ENCODE measurements around the gene TTLL6. TPM values are rescaled to one million over a fixed set of nuclear protein-coding genes. Genes with fewer than 3 reads are reported as not detected.

The TTLL6 gene
- total and polyA plus RNA-seq, 2 donors (not counting 3 experiments of a cell fraction or from before 2014, with no cell fraction given), result not detected

DNA sequence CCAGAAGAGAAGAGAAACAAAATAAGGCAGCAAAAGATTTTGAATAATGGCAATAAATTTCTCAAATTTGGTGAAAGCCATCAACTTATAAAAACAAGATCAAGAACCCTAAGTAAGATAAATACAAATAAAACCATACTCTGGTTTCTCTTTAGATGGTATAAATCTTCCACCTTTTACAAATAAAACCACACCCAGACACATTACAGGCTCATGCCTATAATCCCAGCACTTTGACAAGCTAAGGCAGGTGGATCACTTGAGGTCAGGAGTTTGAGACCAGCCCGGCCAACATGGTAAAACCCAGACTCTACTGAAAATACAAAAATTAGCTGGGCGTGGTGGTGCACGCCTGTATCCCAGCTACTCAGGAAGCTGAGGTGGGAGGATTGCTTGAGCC lies 43.8 kb downstream of the TTLL6 start:
- DNase-seq (ENCODE audit: low read depth, low spot score) (no peak), FAIRE-seq (no peak)
- intact Hi-C loops (cut with micrococcal nuclease), result no loop called here
- dilution Hi-C loops (cut with MboI; ENCODE audit: extremely low pct_ligation_motif_present, low sequenced_read_pairs), result loop anchor here (25.0 kb wide), 1 partner anchor 111 kb away; no protein-coding TSS in a partner anchor
- H3K27me3 ChIP-seq (ENCODE audit: control insufficient read depth in 2 of 2, insufficient read depth in 2 of 2, low read length in 2 of 2), result peaks cover 4 to 8% of the 10 kb centered on the region in 2 experiments
- H3K79me2 ChIP-seq (ENCODE audit: control insufficient read depth, insufficient read depth, low read length), result no peaks in the 10 kb centered on the region
- no peak for TF ChIP-seq POLR2AphosphoS5 (IDR thresholded peaks at IDR 0.05; ENCODE audit: insufficient read depth, low read depth, low read length)
- TF ChIP-seq, protein P1, sequence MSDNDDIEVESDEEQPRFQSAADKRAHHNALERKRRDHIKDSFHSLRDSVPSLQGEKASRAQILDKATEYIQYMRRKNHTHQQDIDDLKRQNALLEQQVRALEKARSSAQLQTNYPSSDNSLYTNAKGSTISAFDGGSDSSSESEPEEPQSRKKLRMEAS (IDR thresholded peaks at IDR 0.05; ENCODE audit: insufficient read depth, insufficient read length), result no peak
- no peak for TF ChIP-seq MYC (IDR thresholded peaks at IDR 0.05; ENCODE audit: low read depth, low read length)
- TF ChIP-seq JUN (IDR thresholded peaks at IDR 0.05; ENCODE audit: borderline replicate concordance, insufficient read depth, insufficient read length, low read depth), result no peak
- TF ChIP-seq FOS (IDR thresholded peaks at IDR 0.05; ENCODE audit: borderline replicate concordance, insufficient read depth, low read length), result no peak
- TF ChIP-seq EZH2 (IDR thresholded peaks at IDR 0.05; ENCODE audit: borderline replicate concordance, low read depth, low read length, severe bottlenecking), result no peak
- TF ChIP-seq, protein P2, sequence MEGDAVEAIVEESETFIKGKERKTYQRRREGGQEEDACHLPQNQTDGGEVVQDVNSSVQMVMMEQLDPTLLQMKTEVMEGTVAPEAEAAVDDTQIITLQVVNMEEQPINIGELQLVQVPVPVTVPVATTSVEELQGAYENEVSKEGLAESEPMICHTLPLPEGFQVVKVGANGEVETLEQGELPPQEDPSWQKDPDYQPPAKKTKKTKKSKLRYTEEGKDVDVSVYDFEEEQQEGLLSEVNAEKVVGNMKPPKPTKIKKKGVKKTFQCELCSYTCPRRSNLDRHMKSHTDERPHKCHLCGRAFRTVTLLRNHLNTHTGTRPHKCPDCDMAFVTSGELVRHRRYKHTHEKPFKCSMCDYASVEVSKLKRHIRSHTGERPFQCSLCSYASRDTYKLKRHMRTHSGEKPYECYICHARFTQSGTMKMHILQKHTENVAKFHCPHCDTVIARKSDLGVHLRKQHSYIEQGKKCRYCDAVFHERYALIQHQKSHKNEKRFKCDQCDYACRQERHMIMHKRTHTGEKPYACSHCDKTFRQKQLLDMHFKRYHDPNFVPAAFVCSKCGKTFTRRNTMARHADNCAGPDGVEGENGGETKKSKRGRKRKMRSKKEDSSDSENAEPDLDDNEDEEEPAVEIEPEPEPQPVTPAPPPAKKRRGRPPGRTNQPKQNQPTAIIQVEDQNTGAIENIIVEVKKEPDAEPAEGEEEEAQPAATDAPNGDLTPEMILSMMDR (IDR thresholded peaks at IDR 0.05; ENCODE audit: extremely low read depth in 1 of 2, insufficient read depth in 1 of 2, low read depth in 1 of 2, low read length in 2 of 2), result no peak
- no peak for TF ChIP-seq GATA2 (IDR thresholded peaks at IDR 0.05; ENCODE audit: insufficient read depth, insufficient read length, low read depth, low read length)
- no peak for TF ChIP-seq POLR2A (IDR thresholded peaks at IDR 0.05; ENCODE audit: low read depth, low read length)
- H3K9me1 ChIP-seq (replicated peaks; ENCODE audit: control insufficient read depth, extremely low read depth, insufficient read depth, low read length), result no peaks in the 10 kb centered on the region
- ChIA-PET CTCF (interaction anchor here (1.0 kb wide), 1 partner anchor 106 kb away, joined by 3 read pairs; no protein-coding TSS in a partner anchor), POLR2A (no interaction called here)
- H2AFZ ChIP-seq (ENCODE audit: low read depth, low read length), result no peak overlapping the region
- H4K20me1 ChIP-seq (replicated peaks; ENCODE audit: control insufficient read depth, extremely low read depth, insufficient read depth, low read length), result no peaks in the 10 kb centered on the region
- no peaks in the 10 kb centered on the region for H3K9me3 ChIP-seq (replicated peaks; ENCODE audit: control insufficient read depth, insufficient read depth, low read length)
- no peak overlapping the region for H3K9ac ChIP-seq (replicated peaks; ENCODE audit: extremely low read depth, insufficient read depth, low read length)
- no peaks in the 10 kb centered on the region for H3K4me1 ChIP-seq (ENCODE audit: control insufficient read depth, extremely low read depth, insufficient read depth, low read length)
- H3K4me3 ChIP-seq (replicated peaks in 1 of 3; ENCODE audit: insufficient read depth in 1 of 3, low read depth in 1 of 3, low read length in 3 of 3), result no peak overlapping the region
- no peaks in the 10 kb centered on the region for H3K36me3 ChIP-seq (ENCODE audit: control insufficient read depth in 2 of 2, extremely low read depth in 1 of 2, insufficient read depth in 2 of 2, low read length in 2 of 2)
- BruUV-seq (replicated peaks), result no TSS peak
- no peak overlapping the region for H3K4me2 ChIP-seq (ENCODE audit: insufficient read depth, low read length)
- H3K27ac ChIP-seq (ENCODE audit: insufficient read depth, low read depth, low read length), result no peak overlapping the region
